ENCODE measurements around the gene GNA12.
A peak's percentile ranks its signal among the peaks of the same experiment; 100 is the strongest.

The GNA12 gene

DNA sequence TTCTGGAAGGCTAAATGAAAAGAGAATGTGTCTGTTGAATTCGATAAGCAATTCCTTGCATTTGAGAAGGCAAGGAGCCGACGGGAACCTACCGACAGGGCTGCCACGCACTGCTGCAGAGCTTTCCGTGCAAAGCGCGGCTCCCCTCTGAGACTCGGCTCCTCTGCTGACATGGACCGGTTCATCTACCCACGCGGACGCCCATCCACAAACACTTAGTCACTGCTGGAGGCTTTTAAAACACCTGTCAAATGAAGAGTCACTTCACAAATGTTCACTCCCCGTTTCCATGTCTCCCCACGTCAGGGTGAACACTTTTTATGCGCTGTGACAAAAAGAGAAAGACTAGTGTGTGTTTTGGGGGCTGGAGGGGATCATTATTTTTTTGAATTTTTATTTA, 124.1 kb downstream of the GNA12 start:
- no peak for DNase-seq (ENCODE audit: low read depth)
- TF ChIP-seq CTCF (conservative IDR thresholded peaks at IDR 0.05; ENCODE audit: control insufficient read depth, insufficient read depth, low read depth, low read length) = no peak
- H3K4me3 ChIP-seq (ENCODE audit: control insufficient read depth, low read depth, low read length) = no peak overlapping the region

DNA sequence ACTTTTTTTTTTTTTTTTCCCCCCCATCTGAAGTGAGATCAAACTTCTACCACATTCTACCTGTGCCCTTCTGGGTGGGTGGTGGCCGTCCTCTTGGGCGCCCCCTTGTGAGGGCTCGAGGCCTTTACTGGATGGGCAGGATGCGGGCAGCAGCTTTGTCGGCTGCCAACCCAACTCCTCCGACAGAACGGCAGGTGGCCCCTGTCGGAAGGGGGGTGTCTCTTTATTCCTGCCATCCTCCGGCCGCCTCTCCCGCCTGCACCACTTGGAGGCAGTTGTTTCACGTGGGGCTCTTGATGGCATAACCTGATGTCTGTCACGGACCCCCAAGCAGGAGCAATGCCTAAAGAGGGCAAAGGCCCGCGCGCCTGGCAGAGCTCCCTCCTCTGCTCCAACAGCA, 125.1 kb downstream of the GNA12 start:
- H3K4me3 ChIP-seq (ENCODE audit: control insufficient read depth, low read depth, low read length) = no peak overlapping the region
- peak; percentile 41 for TF ChIP-seq CTCF (conservative IDR thresholded peaks at IDR 0.05; ENCODE audit: control insufficient read depth, insufficient read depth, low read depth, low read length)
- no peak for DNase-seq (ENCODE audit: low read depth)

- H3K4me3 ChIP-seq (ENCODE audit: control insufficient read depth, low read depth, low read length) = no peak overlapping the region
- no peak for DNase-seq (ENCODE audit: low read depth)
- no peak for TF ChIP-seq CTCF (conservative IDR thresholded peaks at IDR 0.05; ENCODE audit: control insufficient read depth, insufficient read depth, low read depth, low read length)
These were observed 125.7 kb downstream of the GNA12 start for GRCh38 chr7:2718296-2718965.

GRCh38 chr7:2717293-2718261, 126.5 kb downstream of the GNA12 start:
- peak; percentile 37 for DNase-seq (ENCODE audit: low read depth)
- H3K4me3 ChIP-seq (ENCODE audit: control insufficient read depth, low read depth, low read length) = no peak overlapping the region
- no peak for TF ChIP-seq CTCF (conservative IDR thresholded peaks at IDR 0.05; ENCODE audit: control insufficient read depth, insufficient read depth, low read depth, low read length)

- H3K4me3 ChIP-seq (ENCODE audit: control insufficient read depth, low read depth, low read length) = no peak overlapping the region
- no peak for TF ChIP-seq CTCF (conservative IDR thresholded peaks at IDR 0.05; ENCODE audit: control insufficient read depth, insufficient read depth, low read depth, low read length)
- DNase-seq (ENCODE audit: low read depth) = no peak
These were observed 127.2 kb downstream of the GNA12 start for GRCh38 chr7:2716906-2717292.

DNA sequence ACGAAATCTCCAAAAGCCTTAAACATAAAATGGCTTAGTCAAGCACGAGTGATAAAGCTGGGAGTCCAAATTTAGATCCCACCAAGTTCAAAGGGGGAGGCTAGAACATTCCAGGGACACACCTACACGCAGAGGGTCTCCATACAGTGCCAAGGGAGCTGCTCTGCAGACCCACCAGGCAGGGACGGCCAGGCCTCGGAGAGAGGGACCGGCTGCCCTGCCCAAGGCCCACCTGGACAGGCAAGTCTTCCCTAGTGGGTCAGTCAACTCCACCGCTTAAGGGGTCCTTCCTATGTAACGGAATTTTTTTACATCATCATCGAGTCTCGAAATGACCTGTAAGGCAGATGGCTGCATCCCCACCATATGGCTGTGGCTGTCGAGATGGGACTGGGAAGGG, 127.6 kb downstream of the GNA12 start:
- no peak for TF ChIP-seq CTCF (conservative IDR thresholded peaks at IDR 0.05; ENCODE audit: control insufficient read depth, insufficient read depth, low read depth, low read length)
- no peak overlapping the region for H3K4me3 ChIP-seq (ENCODE audit: control insufficient read depth, low read depth, low read length)
- no peak for DNase-seq (ENCODE audit: low read depth)

Data from fibroblast of mammary gland (primary cell).